Measurements from ENCODE around the gene FAM114A1.

DNA sequence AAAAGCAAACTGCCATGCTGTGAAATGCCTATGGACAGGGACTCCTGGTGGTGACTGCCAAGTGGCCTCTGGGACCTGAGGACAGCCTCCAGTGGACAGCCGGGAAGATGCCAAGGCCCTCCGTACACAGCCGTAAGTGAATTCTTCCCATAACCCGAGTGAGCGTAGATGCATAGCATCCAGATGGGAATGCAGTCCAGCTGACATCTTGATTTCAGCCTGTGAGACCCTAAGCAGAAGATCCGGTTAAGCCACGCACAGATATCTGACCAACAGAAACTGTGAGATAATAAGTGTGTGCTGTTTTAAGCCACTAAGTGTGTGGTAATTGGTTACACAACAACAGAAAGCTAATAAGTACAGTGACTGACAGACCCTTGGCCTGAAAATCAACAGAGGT is 108.7 kb downstream of the FAM114A1 start:
- TF ChIP-seq CTCF (conservative IDR thresholded peaks at IDR 0.05; ENCODE audit: low read length) = no peak
- TF ChIP-seq EZH2phosphoT487 (IDR thresholded peaks at IDR 0.05; ENCODE audit: borderline replicate concordance) = no peak
